Neural crest cell (in vitro differentiated cells): ENCODE measurements around the gene PPP1R2. TPM values are rescaled to one million over a fixed set of nuclear protein-coding genes. Genes with fewer than 3 reads are reported as not detected.

Experiments used
- DNase-seq: peaks from one replicate; pipeline ENCODE4 v3.0.0; 2021; ENCODE audit warnings: low read depth, mixed read lengths, low spot score
- H3K27ac Mint-ChIP-seq: one replicate; pipeline ENCODE4 v1.8.0; 2021; ENCODE audit warnings: mild to moderate bottlenecking, mixed read lengths; ENCODE audit not compliant: unreplicated experiment
- H3K27me3 Mint-ChIP-seq: 2 replicates; pipeline ENCODE4 v1.8.0; 2021; ENCODE audit warnings: low read depth, mild to moderate bottlenecking, mixed read lengths
- H3K36me3 Mint-ChIP-seq: 2 replicates; pipeline ENCODE4 v1.8.0; 2021; ENCODE audit warnings: low read depth, mild to moderate bottlenecking, mixed read lengths
- H3K4me1 Mint-ChIP-seq: 2 replicates; pipeline ENCODE4 v1.8.0; 2021; ENCODE audit warnings: mixed read lengths
- H3K4me3 Mint-ChIP-seq: one replicate; pipeline ENCODE4 v1.8.0; 2021; ENCODE audit warnings: mild to moderate bottlenecking, mixed read lengths
- H3K9me3 Mint-ChIP-seq: 2 replicates; pipeline ENCODE4 v1.8.0; 2021; ENCODE audit warnings: mixed read lengths
- CTCF ChIP-seq: fragments of 200-600 bp; sonication (generic); conservative IDR thresholded peaks from 2 replicates; pipeline ENCODE4 v1.5.0; 2021; ENCODE audit warnings: antibody characterized with exemption, mild to moderate bottlenecking
- total RNA-seq: library from RNA; stranded (reverse); gene quantifications from 2 replicates; pipeline ENCODE4 v1.2.1, GENCODE V29; 2021

The PPP1R2 gene
- total RNA-seq, 1 donor from 2014 or later, result 31.5 TPM

- TF ChIP-seq CTCF, result no peak
- Mint-ChIP-seq H3K4me3 (no peak overlapping the region), H3K9me3 (peaks cover 3% of the 10 kb centered on the region), H3K27me3 (no peaks in the 10 kb centered on the region), H3K27ac (no peak overlapping the region), H3K36me3 (no peaks in the 10 kb centered on the region), H3K4me1 (peaks cover 29% of the 10 kb centered on the region)
- no peak for DNase-seq
Measured at GRCh38 chr3:195587406-195587805, 44.3 kb upstream of the PPP1R2 start.

GRCh38 chr3:195584543-195584870 is 41.4 kb upstream of the PPP1R2 start:
- Mint-ChIP-seq H3K9me3 (no peaks in the 10 kb centered on the region), H3K36me3 (no peaks in the 10 kb centered on the region), H3K4me3 (no peak overlapping the region), H3K27ac (no peak overlapping the region), H3K4me1 (peaks cover 34% of the 10 kb centered on the region), H3K27me3 (no peaks in the 10 kb centered on the region)
- TF ChIP-seq CTCF, result no peak
- no peak for DNase-seq

GRCh38 chr3:195583831-195584542 is 40.9 kb upstream of the PPP1R2 start, which contains the start of gene APOD:
Gene APOD, minus strand, starts transcription at chr3:195583940. Its CDS starts 4,479 bp downstream, at chr3:195579461.
- no peak for TF ChIP-seq CTCF
- H3K9me3 Mint-ChIP-seq, result no peaks in the 10 kb centered on the region
- H3K4me1 Mint-ChIP-seq, result peaks cover 34% of the 10 kb centered on the region
- H3K4me3 Mint-ChIP-seq, result peak within 1 kb of the TSS; percentile 18
- DNase-seq, result peak; percentile 10
- no peaks in the 10 kb centered on the region for H3K27me3 Mint-ChIP-seq
- H3K36me3 Mint-ChIP-seq, result no peaks in the 10 kb centered on the region
- peak within 1 kb of the TSS; percentile 1 for H3K27ac Mint-ChIP-seq

- Mint-ChIP-seq H3K4me3 (no peak overlapping the region), H3K27ac (no peak overlapping the region), H3K4me1 (peaks cover 34% of the 10 kb centered on the region), H3K27me3 (no peaks in the 10 kb centered on the region), H3K9me3 (no peaks in the 10 kb centered on the region), H3K36me3 (no peaks in the 10 kb centered on the region)
- peak; percentile 31 for TF ChIP-seq CTCF
- no peak for DNase-seq
Measured at GRCh38 chr3:195582947-195583346, 39.8 kb upstream of the PPP1R2 start.

- Mint-ChIP-seq H3K27ac (no peak overlapping the region), H3K4me1 (peaks cover 34% of the 10 kb centered on the region), H3K36me3 (no peaks in the 10 kb centered on the region), H3K9me3 (no peaks in the 10 kb centered on the region), H3K27me3 (no peaks in the 10 kb centered on the region), H3K4me3 (no peak overlapping the region)
- no peak for DNase-seq
- no peak for TF ChIP-seq CTCF
Measured at GRCh38 chr3:195580744-195581443, 37.8 kb upstream of the PPP1R2 start.
